OCI-LY7 (cell line): ENCODE data around the gene ELK3.

Source experiments
- EZH2phosphoT487 ChIP-seq: fragments of 200-600 bp; sonication (generic); IDR thresholded peaks from 2 replicates; pipeline ENCODE4 v1.6.1; 2018; ENCODE audit warnings: low read depth, borderline replicate concordance, mild to moderate bottlenecking, mixed run types, antibody characterized with exemption, low read length, moderate library complexity, mixed read lengths
- TF ChIP-seq, protein P1 (sequence below): fragments of 200-600 bp; sonication (generic); conservative IDR thresholded peaks from 2 replicates; pipeline ENCODE4 v1.5.1; 2014; ENCODE audit warnings: mild to moderate bottlenecking, antibody characterized with exemption, low read length, moderate library complexity, mixed read lengths

DNA sequence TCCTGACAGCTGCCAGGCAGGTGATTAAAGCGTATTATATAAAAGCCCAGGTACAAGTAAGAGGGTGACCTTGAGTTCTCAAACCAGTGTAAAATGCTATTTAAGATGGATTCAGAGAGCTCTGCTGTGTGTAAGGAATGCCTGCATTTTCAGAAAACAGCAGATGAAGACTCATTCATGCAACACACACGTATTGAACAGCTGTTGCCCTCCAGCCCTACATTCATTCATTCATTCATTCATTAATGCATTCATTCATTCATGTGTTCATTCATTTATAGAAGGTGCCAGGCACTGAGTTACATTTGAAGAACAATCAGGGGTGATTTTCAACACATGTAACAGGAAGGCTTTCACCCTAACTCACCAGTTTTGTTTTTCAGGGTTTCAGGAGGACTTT lies 27.4 kb upstream of the ELK3 start:
- TF ChIP-seq, protein P1, sequence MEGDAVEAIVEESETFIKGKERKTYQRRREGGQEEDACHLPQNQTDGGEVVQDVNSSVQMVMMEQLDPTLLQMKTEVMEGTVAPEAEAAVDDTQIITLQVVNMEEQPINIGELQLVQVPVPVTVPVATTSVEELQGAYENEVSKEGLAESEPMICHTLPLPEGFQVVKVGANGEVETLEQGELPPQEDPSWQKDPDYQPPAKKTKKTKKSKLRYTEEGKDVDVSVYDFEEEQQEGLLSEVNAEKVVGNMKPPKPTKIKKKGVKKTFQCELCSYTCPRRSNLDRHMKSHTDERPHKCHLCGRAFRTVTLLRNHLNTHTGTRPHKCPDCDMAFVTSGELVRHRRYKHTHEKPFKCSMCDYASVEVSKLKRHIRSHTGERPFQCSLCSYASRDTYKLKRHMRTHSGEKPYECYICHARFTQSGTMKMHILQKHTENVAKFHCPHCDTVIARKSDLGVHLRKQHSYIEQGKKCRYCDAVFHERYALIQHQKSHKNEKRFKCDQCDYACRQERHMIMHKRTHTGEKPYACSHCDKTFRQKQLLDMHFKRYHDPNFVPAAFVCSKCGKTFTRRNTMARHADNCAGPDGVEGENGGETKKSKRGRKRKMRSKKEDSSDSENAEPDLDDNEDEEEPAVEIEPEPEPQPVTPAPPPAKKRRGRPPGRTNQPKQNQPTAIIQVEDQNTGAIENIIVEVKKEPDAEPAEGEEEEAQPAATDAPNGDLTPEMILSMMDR = no peak
- TF ChIP-seq EZH2phosphoT487 = no peak
